ENCODE measurements around the gene C2orf68. TPM values are rescaled to one million over a fixed set of nuclear protein-coding genes. Genes with fewer than 3 reads are reported as not detected.

Gene C2orf68
- total and polyA plus RNA-seq, 2 of the 13 experiments (the other 11 are each of a cell fraction or from before 2014, with no cell fraction given): 47.1 to 77.4 TPM

DNA sequence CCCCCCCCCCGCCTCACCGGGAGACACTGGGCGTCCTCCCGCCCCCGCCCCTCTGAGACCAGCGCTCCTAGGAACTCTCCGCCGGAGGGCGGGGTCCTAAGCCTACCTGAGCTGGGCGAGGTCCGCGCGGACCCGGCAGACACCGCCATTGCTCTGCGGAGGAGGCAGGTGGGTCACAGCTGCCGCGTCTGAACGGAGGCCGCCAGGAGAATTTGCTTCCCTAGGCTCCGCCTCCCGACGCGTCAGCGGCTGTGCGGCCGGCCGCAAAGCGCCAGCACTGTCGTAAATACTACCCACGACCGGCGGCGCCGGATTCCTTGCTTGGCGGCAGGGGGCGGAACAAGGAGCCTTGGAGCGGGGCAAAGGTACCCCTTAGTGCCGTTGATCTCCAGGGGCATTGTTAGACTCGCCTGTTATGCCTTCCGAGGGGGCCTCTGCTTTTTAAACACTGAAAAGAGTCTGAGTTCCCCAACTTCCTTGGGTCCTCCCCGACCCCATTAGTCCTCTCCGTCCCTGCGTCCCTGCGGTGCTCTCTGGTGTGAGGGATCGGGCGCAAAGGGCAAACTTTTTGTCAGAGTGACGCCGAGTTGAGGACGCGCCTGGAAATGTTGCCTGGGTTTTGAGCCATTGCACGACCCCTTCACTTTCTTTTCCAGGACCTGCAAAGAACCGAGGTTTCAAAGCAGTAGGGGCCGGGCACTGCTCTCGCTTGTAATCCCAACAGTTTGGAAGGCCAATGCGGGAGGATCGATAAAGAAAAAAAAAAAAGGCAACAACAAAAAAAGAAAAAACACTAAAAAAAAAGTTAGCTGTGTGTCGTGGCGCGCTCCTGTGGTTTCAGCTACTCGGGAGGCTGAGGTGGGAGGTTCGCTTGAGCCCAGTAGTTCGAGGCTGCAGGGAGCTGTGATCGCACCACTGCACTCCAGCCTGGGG, 50.3 kb downstream of the C2orf68 start, which contains the start of gene GGCX (continued):
- TF ChIP-seq, protein P1, sequence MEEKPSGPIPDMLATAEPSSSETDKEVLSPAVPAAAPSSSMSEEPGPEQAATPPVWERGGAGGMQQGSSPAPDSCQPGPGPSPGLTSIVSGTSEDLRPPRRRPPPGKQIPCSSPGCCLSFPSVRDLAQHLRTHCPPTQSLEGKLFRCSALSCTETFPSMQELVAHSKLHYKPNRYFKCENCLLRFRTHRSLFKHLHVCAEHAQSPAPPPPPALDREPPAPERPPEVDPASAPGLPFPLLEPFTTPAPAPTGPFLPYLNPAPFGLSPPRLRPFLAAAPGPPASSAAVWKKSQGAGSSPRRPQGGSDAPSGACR (CRISPR knock-in tag; IDR thresholded peaks at IDR 0.05): peak; percentile 94
- TF ChIP-seq, protein P2, sequence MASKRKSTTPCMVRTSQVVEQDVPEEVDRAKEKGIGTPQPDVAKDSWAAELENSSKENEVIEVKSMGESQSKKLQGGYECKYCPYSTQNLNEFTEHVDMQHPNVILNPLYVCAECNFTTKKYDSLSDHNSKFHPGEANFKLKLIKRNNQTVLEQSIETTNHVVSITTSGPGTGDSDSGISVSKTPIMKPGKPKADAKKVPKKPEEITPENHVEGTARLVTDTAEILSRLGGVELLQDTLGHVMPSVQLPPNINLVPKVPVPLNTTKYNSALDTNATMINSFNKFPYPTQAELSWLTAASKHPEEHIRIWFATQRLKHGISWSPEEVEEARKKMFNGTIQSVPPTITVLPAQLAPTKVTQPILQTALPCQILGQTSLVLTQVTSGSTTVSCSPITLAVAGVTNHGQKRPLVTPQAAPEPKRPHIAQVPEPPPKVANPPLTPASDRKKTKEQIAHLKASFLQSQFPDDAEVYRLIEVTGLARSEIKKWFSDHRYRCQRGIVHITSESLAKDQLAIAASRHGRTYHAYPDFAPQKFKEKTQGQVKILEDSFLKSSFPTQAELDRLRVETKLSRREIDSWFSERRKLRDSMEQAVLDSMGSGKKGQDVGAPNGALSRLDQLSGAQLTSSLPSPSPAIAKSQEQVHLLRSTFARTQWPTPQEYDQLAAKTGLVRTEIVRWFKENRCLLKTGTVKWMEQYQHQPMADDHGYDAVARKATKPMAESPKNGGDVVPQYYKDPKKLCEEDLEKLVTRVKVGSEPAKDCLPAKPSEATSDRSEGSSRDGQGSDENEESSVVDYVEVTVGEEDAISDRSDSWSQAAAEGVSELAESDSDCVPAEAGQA (IDR thresholded peaks at IDR 0.05; ENCODE audit: low read depth): no peak
- TF ChIP-seq, protein P2 (CRISPR knock-in tag; IDR thresholded peaks at IDR 0.05; ENCODE audit: borderline replicate concordance): no peak
- TF ChIP-seq TCF7L2 (IDR thresholded peaks at IDR 0.05; ENCODE audit: low read depth, low read length): no peak
- peak; percentile 93 for TF ChIP-seq TAF1 (CRISPR knock-in tag; IDR thresholded peaks at IDR 0.05)
- TF ChIP-seq, protein P3, sequence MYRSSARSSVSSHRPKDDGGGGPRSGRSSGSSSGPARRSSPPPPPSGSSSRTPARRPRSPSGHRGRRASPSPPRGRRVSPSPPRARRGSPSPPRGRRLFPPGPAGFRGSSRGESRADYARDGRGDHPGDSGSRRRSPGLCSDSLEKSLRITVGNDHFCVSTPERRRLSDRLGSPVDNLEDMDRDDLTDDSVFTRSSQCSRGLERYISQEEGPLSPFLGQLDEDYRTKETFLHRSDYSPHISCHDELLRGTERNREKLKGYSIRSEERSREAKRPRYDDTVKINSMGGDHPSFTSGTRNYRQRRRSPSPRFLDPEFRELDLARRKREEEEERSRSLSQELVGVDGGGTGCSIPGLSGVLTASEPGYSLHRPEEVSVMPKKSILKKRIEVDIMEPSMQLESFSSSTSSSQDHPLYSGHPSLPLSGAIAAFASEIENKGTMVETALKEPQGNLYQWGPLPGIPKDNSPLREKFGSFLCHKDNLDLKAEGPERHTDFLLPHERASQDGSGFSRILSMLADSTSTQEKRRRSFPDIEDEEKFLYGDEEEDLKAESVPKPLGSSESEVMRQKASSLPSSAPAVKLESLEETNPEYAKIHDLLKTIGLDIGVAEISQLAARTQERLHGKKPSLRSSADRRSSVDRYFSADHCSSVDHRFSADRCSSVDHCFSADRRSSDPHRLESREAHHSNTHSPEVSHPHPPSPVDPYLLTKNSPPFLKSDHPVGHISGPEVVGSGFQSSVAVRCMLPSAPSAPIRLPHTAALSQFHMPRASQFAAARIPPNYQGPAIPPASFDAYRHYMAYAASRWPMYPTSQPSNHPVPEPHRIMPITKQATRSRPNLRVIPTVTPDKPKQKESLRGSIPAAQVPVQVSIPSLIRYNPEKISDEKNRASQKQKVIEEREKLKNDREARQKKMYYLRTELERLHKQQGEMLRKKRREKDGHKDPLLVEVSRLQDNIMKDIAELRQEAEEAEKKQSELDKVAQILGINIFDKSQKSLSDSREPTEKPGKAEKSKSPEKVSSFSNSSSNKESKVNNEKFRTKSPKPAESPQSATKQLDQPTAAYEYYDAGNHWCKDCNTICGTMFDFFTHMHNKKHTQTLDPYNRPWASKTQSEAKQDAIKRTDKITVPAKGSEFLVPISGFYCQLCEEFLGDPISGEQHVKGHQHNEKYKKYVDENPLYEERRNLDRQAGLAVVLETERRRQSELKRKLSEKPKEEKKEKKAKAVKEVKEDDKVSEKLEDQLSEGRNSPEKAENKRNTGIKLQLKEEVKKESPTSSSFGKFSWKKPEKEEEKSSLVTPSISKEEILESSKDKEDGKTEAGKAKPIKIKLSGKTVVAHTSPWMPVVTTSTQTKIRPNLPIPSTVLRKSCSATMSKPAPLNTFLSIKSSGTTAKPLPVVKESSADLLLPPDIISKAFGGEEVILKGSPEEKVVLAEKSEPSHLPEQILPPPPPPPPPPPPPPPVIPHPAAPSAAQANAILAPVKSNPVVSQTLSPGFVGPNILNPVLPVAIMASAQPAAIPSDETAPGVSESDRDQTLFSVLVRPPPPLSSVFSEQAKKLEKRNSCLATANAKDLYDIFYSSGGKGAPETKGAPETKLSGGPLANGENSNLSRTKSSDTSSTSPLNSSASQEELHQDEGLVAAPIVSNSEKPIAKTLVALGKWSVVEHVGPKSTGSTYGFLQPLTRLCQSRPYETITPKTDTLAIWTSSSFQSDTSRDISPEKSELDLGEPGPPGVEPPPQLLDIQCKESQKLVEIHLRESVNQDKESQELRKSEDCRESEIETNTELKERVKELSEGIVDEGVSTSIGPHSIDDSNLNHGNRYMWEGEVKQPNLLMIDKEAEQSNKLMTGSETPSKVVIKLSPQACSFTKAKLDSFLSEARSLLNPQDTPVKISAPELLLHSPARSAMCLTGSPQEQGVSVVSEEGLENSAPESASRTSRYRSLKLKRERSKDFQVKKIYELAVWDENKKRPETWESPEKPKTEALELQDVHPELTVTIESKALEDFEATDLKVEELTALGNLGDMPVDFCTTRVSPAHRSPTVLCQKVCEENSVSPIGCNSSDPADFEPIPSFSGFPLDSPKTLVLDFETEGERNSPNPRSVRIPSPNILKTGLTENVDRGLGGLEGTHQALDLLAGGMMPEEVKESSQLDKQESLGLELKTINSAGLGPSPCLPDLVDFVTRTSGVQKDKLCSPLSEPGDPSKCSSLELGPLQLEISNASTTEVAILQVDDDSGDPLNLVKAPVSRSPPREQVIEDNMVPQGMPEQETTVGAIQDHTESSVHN (CRISPR knock-in tag; IDR thresholded peaks at IDR 0.05): no peak; the same call in 1 of the 2 replicates
- TF ChIP-seq, protein P4, sequence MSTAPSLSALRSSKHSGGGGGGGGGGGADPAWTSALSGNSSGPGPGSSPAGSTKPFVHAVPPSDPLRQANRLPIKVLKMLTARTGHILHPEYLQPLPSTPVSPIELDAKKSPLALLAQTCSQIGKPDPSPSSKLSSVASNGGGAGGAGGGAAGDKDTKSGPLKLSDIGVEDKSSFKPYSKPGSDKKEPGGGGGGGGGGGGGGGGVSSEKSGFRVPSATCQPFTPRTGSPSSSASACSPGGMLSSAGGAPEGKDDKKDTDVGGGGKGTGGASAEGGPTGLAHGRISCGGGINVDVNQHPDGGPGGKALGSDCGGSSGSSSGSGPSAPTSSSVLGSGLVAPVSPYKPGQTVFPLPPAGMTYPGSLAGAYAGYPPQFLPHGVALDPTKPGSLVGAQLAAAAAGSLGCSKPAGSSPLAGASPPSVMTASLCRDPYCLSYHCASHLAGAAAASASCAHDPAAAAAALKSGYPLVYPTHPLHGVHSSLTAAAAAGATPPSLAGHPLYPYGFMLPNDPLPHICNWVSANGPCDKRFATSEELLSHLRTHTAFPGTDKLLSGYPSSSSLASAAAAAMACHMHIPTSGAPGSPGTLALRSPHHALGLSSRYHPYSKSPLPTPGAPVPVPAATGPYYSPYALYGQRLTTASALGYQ (CRISPR knock-in tag; IDR thresholded peaks at IDR 0.05): peak; percentile 38; the same call in 1 of the 2 replicates
- 0 out of 2 replicates have a peak, but pooled peaks have one; percentile 38 for TF ChIP-seq ZNF558 (CRISPR knock-in tag; IDR thresholded peaks at IDR 0.05; ENCODE audit: borderline replicate concordance)
- peak; percentile 76 for TF ChIP-seq SKI (IDR thresholded peaks at IDR 0.05; ENCODE audit: partially characterized antibody)
- peak; percentile 62 for TF ChIP-seq ARNT2 (CRISPR knock-in tag; IDR thresholded peaks at IDR 0.05; ENCODE audit: low read depth)
